SK-MEL-5 (cell line): ENCODE results near the gene DRD3. TPM values are rescaled to one million over a fixed set of nuclear protein-coding genes. Genes with fewer than 3 reads are reported as not detected.

ENCODE experiments used
- DNase-seq: peaks from one replicate; pipeline ENCODE4 v3.0.0-alpha.2; 2016; ENCODE audit warnings: low read depth, low spot score
- in situ Hi-C: cut with HindIII; loops from 2 replicates; pipeline ENCODE4 v1.10.0; 2016; ENCODE audit warnings: low sequenced_read_pairs, high pct_unique_total_duplicates, low pct_unique_long_range_greater_than_20kb
- total RNA-seq: library from RNA; depleted of rRNA; stranded (reverse); fragments of >200 nt; shearing (Covaris generic); gene quantifications from 2 replicates; pipeline ENCODE4 v1.2.3, GENCODE V29; 2014

The DRD3 gene
- total RNA-seq, 1 experiment from 2014 or later: not detected

DNA sequence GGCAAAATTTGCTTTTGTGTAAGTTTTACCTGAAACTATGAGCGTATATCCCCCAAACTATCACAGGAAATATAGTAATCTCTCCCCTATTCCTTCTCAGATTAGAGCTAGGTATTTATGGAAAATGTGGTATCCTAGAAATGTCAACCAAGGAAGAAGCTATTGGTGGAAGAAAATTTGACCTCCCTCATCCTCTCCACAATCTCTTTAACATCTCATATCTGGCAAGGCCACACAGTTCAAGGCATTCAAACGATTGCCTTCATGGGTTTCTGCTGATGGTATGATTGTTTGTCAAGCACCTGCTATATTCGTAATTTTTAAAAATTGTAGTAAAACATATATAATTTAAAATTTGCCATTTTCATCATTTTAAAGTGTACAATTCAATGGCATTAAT, 27.5 kb upstream of the DRD3 start:
- in situ Hi-C loops: no loop called here
- DNase-seq: no peak

DNA sequence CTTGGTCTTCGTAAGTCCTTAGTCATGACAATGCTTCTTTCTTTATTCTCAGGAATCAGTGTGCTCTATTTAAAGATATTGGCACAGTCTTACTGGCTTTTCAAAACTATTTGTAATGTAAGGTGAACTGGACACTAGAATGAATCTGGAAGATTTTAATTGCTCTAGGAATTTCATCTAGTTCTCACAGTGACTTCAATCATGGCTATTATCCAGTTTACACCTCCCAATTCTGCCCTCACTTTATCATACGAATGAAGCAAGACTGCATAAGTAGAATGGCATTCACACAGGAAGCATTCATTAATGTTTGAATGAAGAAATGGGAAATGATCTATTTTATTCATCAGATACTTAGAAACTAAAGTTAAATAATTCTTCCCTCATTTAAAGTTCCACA, 26.7 kb upstream of the DRD3 start:
- in situ Hi-C loops: no loop called here

DNA sequence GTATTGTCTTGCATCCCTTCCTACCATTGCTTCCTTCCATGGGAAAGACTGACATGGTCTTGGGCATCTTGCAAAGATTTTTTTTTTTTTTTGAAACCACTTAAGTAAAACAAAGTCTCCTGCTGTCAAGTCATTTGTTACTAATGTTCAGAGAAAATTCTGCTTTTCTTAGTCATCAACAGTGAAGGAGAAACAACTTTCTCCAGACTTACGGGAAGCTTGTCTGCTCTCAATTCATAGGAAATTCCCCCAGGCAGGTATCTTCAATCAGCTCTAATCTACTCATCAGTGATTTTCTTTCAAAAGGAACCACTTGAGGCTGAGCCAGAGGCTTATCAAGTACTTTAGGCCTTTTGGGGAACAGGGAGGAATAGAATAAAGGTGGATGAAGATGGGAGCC, 15.9 kb upstream of the DRD3 start:
- in situ Hi-C loops: no loop called here
- DNase-seq: no peak

More for the DNA sequence above, 26.7 kb upstream of the DRD3 start:
- DNase-seq: no peak

DNA sequence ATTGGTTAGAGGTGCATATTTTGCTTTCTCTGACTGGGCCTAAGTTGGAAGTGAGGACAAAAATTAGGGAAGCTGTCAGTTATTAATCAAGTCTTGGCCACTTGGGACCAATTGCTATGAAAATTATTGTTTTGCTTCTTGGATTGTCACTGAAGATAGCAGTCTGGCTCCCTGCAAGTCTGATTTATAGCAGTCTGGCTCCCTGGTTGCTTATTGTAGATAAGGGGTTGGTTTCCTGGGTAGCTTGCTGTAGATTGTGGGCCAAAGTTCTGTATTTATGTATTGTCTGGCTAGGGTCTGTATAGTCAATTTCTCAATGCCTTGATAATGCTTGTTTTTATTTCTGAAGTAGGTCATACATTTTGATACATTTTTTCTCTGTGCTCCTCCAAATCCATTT, 13.3 kb upstream of the DRD3 start:
- in situ Hi-C loops: no loop called here
- DNase-seq: no peak

DNA sequence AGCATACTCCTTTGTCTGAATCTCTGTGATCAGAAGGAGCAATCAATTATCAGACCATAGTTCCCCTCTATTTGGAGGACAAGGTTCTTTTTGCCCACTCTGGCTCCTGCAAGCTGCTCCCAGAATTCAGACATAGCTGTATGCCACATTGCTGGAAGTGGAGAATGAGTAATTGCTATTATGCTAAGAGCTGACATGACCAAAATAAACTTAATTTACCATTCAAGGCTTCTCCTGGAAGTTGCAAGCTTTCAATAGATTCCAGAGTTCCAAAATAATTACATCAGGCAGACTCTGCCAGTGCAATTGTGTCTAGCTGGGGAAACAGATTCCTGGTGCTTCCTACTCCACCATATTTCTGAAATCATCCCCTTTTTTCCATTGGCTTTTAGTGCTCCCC, 7.6 kb upstream of the DRD3 start:
- no peak for DNase-seq
- in situ Hi-C loops: no loop called here

DNA sequence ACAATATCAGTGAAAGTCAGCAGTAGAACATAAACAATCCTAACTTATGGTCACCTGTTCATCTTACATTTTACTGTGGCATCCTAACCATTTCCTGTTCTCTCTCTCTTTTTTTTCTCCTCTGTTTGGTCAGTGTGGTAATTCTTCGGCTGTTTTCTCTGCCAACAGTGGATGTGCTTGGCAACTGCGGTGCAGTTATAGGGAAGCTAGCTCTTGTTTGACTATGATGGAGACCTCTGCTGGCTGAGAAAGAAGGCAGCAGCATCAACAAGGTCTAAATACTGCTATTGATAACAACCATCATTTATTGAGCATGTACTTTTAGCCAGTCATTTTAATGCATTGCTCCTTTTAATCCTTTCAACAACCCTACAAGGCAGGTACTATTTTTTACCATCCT, 723 bp upstream of the DRD3 start:
- peak; percentile 65 for DNase-seq

DNA sequence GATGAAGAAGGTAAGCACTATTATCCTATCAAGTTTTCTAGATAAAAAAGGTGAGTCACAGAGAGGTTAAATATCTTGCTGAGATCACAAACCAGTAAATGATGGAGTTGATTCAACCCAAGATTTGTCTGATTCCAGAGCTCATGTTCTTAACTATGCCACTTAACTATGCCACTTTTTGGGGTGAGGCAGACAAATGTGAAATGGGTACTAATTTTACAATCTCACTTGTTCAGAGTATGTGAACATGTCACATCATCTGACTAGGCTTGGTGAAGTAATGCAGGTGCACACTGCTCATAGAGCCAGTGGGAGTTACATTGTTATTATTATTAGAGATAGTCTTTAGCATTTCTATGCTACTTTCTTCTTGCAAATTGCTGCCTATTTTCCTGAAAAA, 2.0 kb downstream of the DRD3 start:
- in situ Hi-C loops: no loop called here
- no peak for DNase-seq

More for the DNA sequence above, 723 bp upstream of the DRD3 start:
- in situ Hi-C loops: no loop called here

DNA sequence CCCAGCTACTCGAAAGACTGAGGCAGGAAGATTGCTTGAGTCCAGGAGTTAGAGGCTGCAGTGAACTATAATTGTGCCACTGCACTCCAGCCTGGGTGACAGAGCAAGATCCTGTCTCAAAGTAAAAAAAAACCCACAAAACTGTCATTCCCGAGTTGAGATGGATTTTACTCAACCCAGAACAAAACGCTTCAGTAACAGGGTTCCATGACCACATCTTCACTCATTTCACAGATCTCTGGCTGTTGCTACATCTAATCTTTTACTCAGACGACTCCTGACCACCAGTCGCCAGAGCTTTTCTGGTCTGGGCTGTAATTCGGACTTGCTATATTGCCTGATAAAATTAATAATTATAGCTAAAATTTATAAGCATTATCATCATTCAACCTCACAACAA, 2.4 kb downstream of the DRD3 start:
- in situ Hi-C loops: no loop called here
- DNase-seq: no peak

DNA sequence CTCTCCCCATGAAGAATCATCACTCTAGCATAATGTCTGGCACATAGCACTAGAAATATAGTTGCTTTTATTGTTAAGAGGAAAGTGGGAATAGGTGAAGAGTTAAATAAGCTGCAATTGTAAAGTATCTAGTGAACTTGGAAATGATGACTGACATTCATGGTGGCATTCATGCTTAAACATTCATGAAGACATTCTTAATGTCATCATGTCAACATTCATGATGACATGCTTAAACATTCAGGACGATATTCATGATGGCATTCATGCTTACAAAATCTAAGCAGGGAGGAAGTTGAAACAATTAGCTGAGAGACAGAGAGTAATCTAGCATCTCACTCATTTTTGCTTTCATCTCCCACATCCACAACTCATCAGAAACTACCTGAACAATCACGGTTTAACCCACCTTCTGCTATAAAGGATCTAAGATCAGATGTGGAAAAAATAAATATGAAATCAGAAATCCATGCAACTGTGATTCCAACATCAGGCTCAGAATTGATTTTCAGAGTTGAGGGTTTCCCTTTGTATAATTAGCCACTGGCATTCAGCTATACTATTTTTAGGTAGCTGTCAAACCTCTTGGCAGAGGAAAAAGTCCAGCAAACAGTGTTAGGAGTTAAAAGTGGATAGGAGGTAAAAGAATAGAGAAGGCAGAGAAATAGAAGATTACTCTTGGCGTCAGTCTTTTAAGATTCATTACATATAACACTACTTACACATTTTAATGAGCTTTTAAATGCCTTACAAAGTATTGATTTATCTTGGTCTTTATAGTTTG, 3.5 kb downstream of the DRD3 start:
- in situ Hi-C loops: no loop called here
- no peak for DNase-seq

DNA sequence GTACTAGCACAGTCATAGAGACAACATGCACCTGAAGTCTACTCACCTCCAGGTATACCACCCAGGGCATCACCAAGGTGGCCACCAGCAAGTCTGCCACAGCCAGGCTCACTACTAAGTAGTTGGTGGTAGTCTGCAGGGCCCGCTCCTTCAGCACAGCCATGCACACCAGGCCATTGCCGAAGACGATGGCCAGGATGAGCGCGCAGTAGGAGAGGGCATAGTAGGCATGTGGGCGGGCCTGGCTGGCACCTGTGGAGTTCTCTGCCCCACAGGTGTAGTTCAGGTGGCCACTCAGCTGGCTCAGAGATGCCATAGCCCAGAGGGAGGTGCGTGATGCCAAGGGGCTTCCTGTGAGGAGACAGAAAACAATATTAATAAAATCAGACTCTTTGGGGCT, 7.2 kb downstream of the DRD3 start:
- in situ Hi-C loops: no loop called here
- no peak for DNase-seq

DNA sequence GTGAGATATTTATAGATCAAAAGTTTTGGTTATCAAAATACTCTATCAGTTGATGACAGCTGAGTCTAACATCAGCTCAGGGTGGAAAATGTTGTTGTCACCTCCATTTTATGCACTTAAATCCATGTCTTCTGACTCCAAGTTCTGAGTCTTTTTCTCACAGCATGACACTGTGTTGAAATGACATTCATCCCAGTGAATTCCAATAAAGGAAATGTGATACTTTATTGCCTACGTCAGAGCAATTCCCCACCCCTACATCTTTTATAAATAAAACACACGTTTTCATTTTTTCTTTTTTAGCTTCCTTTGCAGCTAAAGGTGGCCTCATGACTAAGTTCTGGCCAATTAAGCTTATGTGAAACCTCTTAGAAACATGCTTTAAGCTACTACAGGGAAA, 10.7 kb downstream of the DRD3 start:
- no peak for DNase-seq
- in situ Hi-C loops: no loop called here

DNA sequence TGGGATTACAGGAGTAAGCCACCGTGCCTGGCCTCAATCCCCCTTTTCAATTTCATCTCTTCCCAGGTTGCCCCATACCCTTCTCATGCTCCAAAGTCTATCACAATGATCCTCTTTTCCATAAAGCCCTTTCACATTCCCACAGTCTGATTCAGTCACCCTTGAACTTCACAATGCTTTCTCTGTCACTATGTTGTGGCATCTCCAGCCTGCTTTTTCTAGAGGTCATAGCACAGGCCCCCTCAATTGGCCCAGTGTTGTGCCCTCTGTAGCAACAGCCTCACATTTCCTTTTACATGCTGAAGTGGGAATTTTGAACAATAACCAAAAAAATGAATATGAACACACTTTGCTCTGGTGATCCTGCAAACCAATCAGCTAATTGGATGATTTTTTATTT, 21.5 kb downstream of the DRD3 start:
- peak; percentile 86 for DNase-seq
- in situ Hi-C loops: no loop called here

DNA sequence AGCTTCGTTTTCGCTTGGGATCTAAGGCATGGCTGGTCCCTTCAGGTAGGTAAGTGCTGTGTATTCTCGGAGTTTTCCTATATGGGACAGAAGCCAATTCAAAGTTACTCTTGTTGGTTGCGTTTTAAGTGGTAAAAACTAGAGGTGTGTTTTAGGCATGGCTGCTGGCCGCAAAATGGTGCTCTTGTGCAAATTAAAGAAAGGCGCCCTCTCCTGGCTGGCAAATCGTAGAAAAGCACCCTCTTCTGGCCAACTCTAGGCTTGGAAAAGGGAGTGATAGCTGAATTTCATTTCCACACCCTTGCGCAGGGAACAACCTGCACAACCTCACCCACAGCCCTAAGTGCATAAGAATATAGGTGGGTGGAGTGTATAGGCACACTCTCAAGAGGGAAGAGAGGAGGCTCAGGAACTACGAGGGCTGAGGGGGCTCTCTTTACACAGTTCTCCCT, 23.5 kb downstream of the DRD3 start:
- in situ Hi-C loops: no loop called here
- peak; percentile 77 for DNase-seq

DNA sequence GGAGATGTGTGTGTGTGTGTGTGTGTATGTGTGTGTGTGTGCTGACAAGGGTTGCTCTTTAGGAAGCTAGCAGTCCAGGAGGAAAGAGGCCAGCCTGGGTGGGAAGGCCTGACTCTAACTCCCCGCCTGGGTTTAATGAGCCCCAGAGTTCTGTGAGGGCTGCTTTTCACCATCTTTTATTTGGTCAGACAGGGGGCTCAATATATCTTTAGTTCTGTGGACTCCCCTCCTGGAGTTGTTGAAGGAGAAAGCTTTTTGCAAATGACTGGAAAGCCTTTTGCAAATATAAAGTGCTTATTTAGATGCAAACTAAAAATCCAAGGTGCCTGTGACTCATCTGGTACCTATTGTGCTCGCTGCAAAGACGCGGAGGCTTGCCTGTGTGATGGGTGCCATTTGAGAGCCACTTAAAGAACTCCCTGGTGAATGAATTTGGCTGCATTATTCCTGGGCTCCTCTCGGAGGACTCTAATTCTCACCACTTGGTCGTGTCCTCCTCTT, 24.5 kb downstream of the DRD3 start:
- no peak for DNase-seq
- in situ Hi-C loops: no loop called here

DNA sequence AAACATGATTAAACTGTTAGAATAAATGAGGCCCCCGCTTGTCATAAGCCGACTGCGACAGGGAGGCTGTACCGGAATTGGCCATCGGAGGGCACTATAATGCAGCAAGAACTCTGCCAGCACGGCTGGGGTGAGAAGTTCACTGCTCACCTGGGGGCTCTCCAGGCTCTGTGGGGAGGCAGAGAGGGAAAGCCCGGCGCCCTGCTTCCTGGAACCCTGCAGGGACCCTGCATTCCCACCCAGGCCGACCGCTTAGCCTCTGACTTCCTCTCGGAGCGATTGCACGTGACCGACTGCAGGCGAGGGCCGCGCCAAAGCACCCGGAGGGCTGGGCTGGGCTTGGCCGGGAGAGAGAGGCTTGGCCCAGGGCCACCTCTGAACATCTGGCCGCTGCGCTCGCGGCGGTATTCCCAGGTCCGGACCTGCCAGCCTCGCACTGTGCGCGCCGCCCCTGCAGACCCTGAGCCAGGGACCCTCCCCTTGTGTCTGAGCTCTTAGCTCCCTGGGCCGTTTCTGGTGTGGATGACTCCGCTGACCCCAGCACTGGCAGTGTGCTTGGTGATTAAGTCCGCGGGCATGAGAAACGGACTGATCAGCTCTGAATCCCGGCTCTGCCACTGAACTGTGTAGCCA, 26.2 kb downstream of the DRD3 start:
- in situ Hi-C loops: no loop called here
- DNase-seq: peak; percentile 71

DNA sequence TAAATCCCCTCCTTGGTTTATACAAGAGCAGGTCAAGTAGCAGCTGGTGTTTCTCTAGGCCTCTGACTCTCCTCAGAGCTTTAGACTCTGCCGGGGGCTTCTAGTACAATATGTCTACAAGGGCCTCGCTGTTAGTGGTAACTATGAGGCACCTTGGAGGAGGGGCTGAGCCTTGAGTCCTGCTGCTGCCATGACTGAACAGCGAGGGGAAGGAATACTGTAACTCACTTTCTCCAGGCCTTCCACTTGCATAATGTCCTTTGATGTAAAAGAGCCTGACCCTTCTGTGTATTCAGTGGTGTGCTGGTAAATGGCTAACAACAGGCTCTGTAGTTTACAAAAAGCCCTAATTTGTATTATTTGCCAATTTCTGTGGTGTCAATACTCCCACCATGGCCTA, 27.8 kb downstream of the DRD3 start:
- in situ Hi-C loops: no loop called here
- DNase-seq: no peak

DNA sequence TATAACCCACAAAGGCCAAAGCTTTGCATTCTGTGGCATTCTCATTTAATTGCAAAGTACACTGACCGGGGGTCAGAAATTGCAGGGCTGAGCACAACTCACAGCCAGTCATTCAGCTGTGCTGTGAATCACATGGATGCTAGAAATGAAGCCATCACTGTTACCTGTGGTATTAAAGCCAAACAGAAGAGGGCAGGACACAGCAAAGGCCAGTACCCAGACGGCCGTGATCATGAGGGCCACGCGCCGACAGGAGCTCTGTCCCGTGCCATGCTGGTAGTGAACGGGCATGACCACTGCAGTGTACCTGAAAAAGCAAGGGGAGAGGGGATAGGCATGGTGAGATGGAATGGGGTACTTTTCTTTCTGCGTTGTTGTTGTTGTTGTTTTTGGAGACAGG, 31.6 kb downstream of the DRD3 start:
- in situ Hi-C loops: no loop called here
- DNase-seq: peak; percentile 13

DNA sequence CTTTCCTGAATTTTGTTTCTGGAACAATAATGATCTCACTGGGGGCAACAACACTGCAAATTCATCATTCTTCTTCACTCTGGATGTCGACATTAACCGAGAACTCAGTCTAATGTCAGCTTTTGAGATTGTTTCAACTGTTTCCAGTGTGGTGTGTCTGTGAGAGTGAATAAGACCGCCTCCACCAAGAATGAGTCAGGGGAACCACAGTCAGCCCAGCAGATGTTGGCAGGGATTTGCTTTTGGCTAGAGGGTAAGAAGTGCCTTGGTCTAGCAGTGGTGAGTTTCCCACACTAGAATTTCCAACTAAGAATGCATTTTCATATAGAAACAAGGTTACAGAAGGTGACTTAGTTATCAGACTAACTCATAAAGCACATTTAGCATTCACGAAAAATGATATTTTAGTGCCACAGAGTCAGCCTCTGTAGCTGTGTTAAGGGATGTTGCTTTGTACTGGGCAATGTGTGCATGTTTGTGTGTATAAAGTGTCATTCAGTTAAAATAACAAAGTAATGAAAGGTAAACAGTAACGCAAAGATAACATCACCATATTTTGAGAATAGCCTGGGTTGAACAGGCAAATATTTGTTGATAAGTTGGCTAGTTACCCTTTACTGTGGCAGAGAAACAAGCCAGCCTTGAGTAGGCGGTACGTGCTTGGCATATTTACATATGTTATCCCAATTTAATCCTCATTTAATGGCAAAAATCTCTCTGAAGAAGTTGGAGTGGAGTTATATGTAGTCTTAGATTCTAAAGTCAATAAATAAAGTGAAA, 33.8 kb downstream of the DRD3 start:
- DNase-seq: peak; percentile 20
- in situ Hi-C loops: no loop called here
